Lung (tissue), 12 donors: ENCODE results near the gene PRKCE. TPM values are rescaled to one million over a fixed set of nuclear protein-coding genes. Genes with fewer than 3 reads are reported as not detected.

Experiments used
- ATAC-seq: fragments of 200-7000 bp; cut with Tn5 transposase; one replicate; pipeline ENCODE4 v1.9.1; 2020; ENCODE audit warnings: moderate number of reproducible peaks; ENCODE audit not compliant: insufficient read depth, low FRiP score
- DNase-seq, 3 donors: peaks; one replicate each; pipeline ENCODE4 v3.0.0-alpha.2; 2013 to 2017
- H3K27ac ChIP-seq, 2 donors: one replicate each; pipeline ENCODE4 v1.5.1; 2013; ENCODE audit warnings: mild to moderate bottlenecking in 2 of 2, moderate library complexity in 2 of 2, control low read depth in 1 of 2, inconsistent platforms in 1 of 2, low read depth in 1 of 2, low read length in 1 of 2
- H3K27me3 ChIP-seq, 3 donors: one replicate each; pipeline ENCODE4 v1.5.1; 2013; ENCODE audit warnings: low read length in 2 of 3; ENCODE audit not compliant: control insufficient read depth in 3 of 3, insufficient read depth in 3 of 3
- H3K36me3 ChIP-seq, 4 donors: one replicate each; pipeline ENCODE4 v1.5.1; 2013; ENCODE audit warnings: low read length in 4 of 4, mild to moderate bottlenecking in 1 of 4, moderate library complexity in 1 of 4; ENCODE audit not compliant: control insufficient read depth in 4 of 4, insufficient read depth in 4 of 4
- H3K4me1 ChIP-seq, 5 donors: one replicate each; pipeline ENCODE4 v1.5.1; 2013; ENCODE audit warnings: low read length in 5 of 5, mild to moderate bottlenecking in 2 of 5, moderate library complexity in 1 of 5; ENCODE audit not compliant: control insufficient read depth in 5 of 5, insufficient read depth in 5 of 5
- H3K4me3 ChIP-seq: one replicate; pipeline ENCODE4 v1.5.1; 2013; ENCODE audit warnings: mild to moderate bottlenecking, control low read depth, moderate library complexity
- H3K9ac ChIP-seq, 2 donors: one replicate each; pipeline ENCODE4 v1.5.1; 2013; ENCODE audit warnings: low read length in 2 of 2, control low read depth in 1 of 2; ENCODE audit not compliant: insufficient read depth in 1 of 2
- H3K9me3 ChIP-seq, 4 donors: one replicate each; pipeline ENCODE4 v1.5.1; 2013; ENCODE audit warnings: low read length in 3 of 4, mild to moderate bottlenecking in 1 of 4, moderate library complexity in 1 of 4; ENCODE audit not compliant: control insufficient read depth in 4 of 4, insufficient read depth in 3 of 4
- WGBS, 2 donors: extraction: QIAGEN DNeasy Blood & Tissue Kit; methylation state at CpG; one replicate each; pipeline ENCODE4 v1.1.7; 2013; 5-methylcytosine and 5-hydroxymethylcytosine counted together
- polyA plus RNA-seq, 2 donors: library from polyadenylated mRNA; stranded (reverse); fragments of 200-250 nt; gene quantifications; one replicate each; pipeline ENCODE4 v1.2.1, GENCODE V29; 2013
- total RNA-seq, 2 donors: library from RNA; depleted of rRNA in 1 of 2; stranded (reverse); fragments of >200 nt in 1 of 2; gene quantifications; one replicate each; pipeline ENCODE4 v1.2.1, GENCODE V29; 2014 to 2021
- TF ChIP-seq, protein P1 (sequence below): IDR thresholded peaks from 2 replicates; pipeline ENCODE4 v1.5.1; 2012; ENCODE audit warnings: mild to moderate bottlenecking; ENCODE audit errors: control extremely low read depth, extremely low read depth
- donor health status: control.
- donor health status: control.
- donor health status: Bipolar disorder and iron deficiency.
- donor health status: healthy.
- donor health status: DM: yes; HTN: yes; CAD: no.

PRKCE gene
- total and polyA plus RNA-seq, 4 donors, result 12.5 to 82.2 (median 32.1) TPM

DNA sequence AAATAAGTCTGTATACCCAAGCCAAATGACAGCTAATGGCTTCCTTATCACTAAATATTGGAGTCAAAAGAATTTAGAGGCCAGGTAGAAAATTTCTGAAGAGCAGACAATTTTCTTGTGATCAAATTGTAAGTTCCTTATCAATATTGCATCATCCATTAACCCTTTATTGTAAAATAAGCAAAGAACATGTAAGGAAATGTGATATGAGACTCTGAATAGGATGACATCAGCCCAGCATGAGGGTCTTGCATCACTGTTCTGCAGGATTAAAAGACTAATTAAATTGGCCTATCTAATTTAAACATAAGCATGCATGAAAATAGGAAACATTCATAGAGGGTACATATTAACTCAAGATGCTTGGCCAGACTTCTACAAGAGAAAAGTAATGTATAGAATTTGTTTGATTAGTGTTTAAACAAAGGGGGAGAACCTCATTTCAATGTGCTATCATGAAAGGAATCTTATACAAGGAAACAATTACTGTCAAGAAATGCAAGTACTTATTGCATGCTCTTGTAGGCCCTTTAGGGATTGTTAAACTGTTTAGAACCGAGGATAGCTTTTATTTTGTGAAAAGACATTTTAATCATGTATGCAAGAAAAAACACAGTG is 302.9 kb downstream of the PRKCE start:
- ATAC-seq, result no peak

DNA sequence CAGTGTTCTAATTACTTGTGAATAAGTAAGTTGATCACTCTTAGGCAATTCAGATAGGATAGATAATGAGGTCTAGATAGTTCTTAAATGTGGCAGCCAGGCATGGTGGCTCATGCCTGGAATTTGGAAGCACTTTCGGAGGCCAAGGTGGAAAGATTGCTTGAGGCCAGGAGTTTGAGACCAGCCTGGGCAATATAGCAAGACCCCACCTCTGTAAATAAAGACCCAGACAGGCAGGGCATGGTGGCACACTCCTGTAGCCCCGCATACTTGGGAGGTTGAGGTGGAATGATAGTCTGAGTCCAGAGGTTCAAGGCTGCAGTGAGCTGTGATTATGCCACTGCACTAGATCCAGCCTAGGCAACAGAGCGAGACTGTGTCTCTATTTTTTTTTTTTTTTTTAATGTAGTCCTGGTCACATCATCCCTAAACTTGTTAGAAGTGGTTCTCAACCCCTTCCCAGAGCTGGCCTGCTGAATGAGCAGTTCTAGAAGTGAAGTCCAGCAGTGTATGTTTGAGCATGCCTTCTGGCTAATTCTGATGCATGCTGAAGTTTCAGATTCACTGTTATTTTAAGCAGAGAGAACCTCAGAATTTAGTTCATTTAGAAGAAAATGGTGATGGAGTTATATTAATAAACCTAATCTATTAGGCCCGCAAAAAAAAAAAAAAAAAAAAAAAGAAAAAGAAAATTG is 306.2 kb downstream of the PRKCE start:
- 95 to 97% methylated on average over 4 of the region's 4 CpGs for WGBS, 2 donors
- no peak for DNase-seq
- no peak overlapping the region for H3K4me3 ChIP-seq
- H3K27me3 ChIP-seq, result no peaks in the 10 kb centered on the region
- ATAC-seq, result no peak
- H3K36me3 ChIP-seq, result no peaks in the 10 kb centered on the region
- H3K9ac ChIP-seq, result no peak overlapping the region
- no peaks in the 10 kb centered on the region for H3K9me3 ChIP-seq
- peaks cover 7 to 41% (median 16%) of the 10 kb centered on the region in 5 donors for H3K4me1 ChIP-seq
- TF ChIP-seq, protein P1, sequence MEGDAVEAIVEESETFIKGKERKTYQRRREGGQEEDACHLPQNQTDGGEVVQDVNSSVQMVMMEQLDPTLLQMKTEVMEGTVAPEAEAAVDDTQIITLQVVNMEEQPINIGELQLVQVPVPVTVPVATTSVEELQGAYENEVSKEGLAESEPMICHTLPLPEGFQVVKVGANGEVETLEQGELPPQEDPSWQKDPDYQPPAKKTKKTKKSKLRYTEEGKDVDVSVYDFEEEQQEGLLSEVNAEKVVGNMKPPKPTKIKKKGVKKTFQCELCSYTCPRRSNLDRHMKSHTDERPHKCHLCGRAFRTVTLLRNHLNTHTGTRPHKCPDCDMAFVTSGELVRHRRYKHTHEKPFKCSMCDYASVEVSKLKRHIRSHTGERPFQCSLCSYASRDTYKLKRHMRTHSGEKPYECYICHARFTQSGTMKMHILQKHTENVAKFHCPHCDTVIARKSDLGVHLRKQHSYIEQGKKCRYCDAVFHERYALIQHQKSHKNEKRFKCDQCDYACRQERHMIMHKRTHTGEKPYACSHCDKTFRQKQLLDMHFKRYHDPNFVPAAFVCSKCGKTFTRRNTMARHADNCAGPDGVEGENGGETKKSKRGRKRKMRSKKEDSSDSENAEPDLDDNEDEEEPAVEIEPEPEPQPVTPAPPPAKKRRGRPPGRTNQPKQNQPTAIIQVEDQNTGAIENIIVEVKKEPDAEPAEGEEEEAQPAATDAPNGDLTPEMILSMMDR, result no peak
- H3K27ac ChIP-seq, result no peak overlapping the region

More for the DNA sequence above, 302.9 kb downstream of the PRKCE start:
- WGBS, 2 donors, result 51 to 76% methylated on average over 1 of the region's 1 CpG
- Histone ChIP-seq H3K9me3 (no peaks in the 10 kb centered on the region), H3K27ac (no peak overlapping the region), H3K36me3 (no peaks in the 10 kb centered on the region), H3K9ac (no peak overlapping the region), H3K4me3 (no peak overlapping the region), H3K27me3 (no peaks in the 10 kb centered on the region), H3K4me1 (peaks cover 0 to 28% (median 5%) of the 10 kb centered on the region in 5 donors)
- TF ChIP-seq, protein P1, result no peak
- no peak for DNase-seq

DNA sequence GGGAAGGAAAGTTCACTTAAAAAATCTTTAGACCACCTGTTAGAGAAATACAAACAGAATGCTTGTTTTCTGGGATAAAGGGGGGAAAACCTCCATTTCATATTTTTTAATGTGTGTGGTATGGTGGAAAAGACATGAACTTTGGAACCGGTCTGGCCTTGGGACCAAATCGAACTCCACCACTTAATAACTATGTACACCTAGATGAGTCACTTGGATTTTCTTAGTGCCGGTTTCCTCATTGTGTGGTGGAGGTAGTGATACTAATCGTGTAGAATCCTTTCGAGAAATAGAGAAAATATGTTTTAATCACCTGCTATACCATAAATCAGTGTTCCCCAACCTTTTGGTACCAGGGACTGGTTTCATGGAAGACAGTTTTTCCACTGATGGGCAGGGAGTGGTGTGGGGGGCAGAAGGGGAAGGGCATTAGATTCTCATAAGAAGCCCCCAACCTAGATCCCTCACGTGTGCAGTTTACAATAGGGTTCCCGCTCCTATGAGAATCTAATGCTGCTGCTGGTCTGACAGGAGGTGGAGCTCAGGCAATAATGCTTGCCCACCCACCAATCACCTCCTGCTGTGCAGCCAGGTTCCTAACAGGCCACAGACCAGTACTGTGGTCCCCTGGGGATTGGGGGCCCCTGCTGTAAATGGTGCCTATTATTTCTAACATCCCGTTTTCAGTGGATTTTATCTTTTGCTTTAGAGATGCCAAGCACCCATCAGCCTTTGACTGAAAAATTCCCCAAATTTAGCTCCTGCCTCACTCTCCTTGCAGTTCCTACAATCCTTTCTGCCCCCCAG is 308.8 kb downstream of the PRKCE start:
- Histone ChIP-seq H3K27ac (peak overlapping the region in 1 of 2 donors; percentile 60), H3K36me3 (no peaks in the 10 kb centered on the region), H3K4me1 (peaks cover 11 to 57% (median 36%) of the 10 kb centered on the region in 5 donors), H3K9me3 (no peaks in the 10 kb centered on the region), H3K9ac (no peak overlapping the region), H3K27me3 (no peaks in the 10 kb centered on the region), H3K4me3 (no peak overlapping the region)
- WGBS, 2 donors, result 87 to 91% methylated on average over 8 of the region's 8 CpGs
- TF ChIP-seq, protein P1, result no peak
- DNase-seq, result no peak
- ATAC-seq, result no peak
